ENCODE data around the gene DCDC2C. TPM values are rescaled to one million over a fixed set of nuclear protein-coding genes. Genes with fewer than 3 reads are reported as not detected.

Gene DCDC2C
- total RNA-seq, 1 donor from 2014 or later, result not detected

- DNase-seq (ENCODE audit: low spot score, unreplicated experiment), result no peak
- H3K9me3 Mint-ChIP-seq (ENCODE audit: low read depth), result no peaks in the 10 kb centered on the region
- peaks cover 7% of the 10 kb centered on the region for H3K4me1 Mint-ChIP-seq (ENCODE audit: low read depth)
- TF ChIP-seq CTCF (IDR thresholded peaks at IDR 0.05; ENCODE audit: unreplicated experiment), result peak; percentile 50
- H3K4me3 Mint-ChIP-seq (ENCODE audit: low read depth), result no peak overlapping the region
- H3K27ac Mint-ChIP-seq, result no peak overlapping the region
- peaks cover 20% of the 10 kb centered on the region for H3K27me3 Mint-ChIP-seq
- H3K36me3 Mint-ChIP-seq (ENCODE audit: insufficient read depth), result no peaks in the 10 kb centered on the region
These were observed 35.1 kb downstream of the DCDC2C start for GRCh38 chr2:3738454-3738853.

GRCh38 chr2:3739313-3739712, 35.9 kb downstream of the DCDC2C start:
- Mint-ChIP-seq H3K27ac (no peak overlapping the region), H3K4me1 (ENCODE audit: low read depth) (peaks cover 7% of the 10 kb centered on the region), H3K9me3 (ENCODE audit: low read depth) (no peaks in the 10 kb centered on the region), H3K27me3 (peaks cover 20% of the 10 kb centered on the region), H3K4me3 (ENCODE audit: low read depth) (no peak overlapping the region), H3K36me3 (ENCODE audit: insufficient read depth) (no peaks in the 10 kb centered on the region)
- no peak for TF ChIP-seq CTCF (IDR thresholded peaks at IDR 0.05; ENCODE audit: unreplicated experiment)
- no peak for DNase-seq (ENCODE audit: low spot score, unreplicated experiment)

- Mint-ChIP-seq H3K27me3 (peaks cover 12% of the 10 kb centered on the region), H3K27ac (no peak overlapping the region), H3K4me1 (ENCODE audit: low read depth) (peaks cover 7% of the 10 kb centered on the region), H3K4me3 (ENCODE audit: low read depth) (no peak overlapping the region), H3K36me3 (ENCODE audit: insufficient read depth) (no peaks in the 10 kb centered on the region), H3K9me3 (ENCODE audit: low read depth) (no peaks in the 10 kb centered on the region)
- TF ChIP-seq CTCF (IDR thresholded peaks at IDR 0.05; ENCODE audit: unreplicated experiment), result no peak
- DNase-seq (ENCODE audit: low spot score, unreplicated experiment), result no peak
These were observed 38.0 kb downstream of the DCDC2C start for GRCh38 chr2:3741396-3741795.

GRCh38 chr2:3741867-3742602, 38.7 kb downstream of the DCDC2C start:
- no peaks in the 10 kb centered on the region for H3K36me3 Mint-ChIP-seq (ENCODE audit: insufficient read depth)
- DNase-seq (ENCODE audit: low spot score, unreplicated experiment), result no peak
- H3K9me3 Mint-ChIP-seq (ENCODE audit: low read depth), result no peaks in the 10 kb centered on the region
- no peak overlapping the region for H3K4me3 Mint-ChIP-seq (ENCODE audit: low read depth)
- peaks cover 7% of the 10 kb centered on the region for H3K4me1 Mint-ChIP-seq (ENCODE audit: low read depth)
- no peak for TF ChIP-seq CTCF (IDR thresholded peaks at IDR 0.05; ENCODE audit: unreplicated experiment)
- H3K27ac Mint-ChIP-seq, result no peak overlapping the region
- peaks cover 15% of the 10 kb centered on the region for H3K27me3 Mint-ChIP-seq

- H3K9me3 Mint-ChIP-seq (ENCODE audit: low read depth), result no peaks in the 10 kb centered on the region
- no peak overlapping the region for H3K27ac Mint-ChIP-seq
- no peaks in the 10 kb centered on the region for H3K36me3 Mint-ChIP-seq (ENCODE audit: insufficient read depth)
- H3K4me1 Mint-ChIP-seq (ENCODE audit: low read depth), result peaks cover 7% of the 10 kb centered on the region
- no peak overlapping the region for H3K4me3 Mint-ChIP-seq (ENCODE audit: low read depth)
- TF ChIP-seq CTCF (IDR thresholded peaks at IDR 0.05; ENCODE audit: unreplicated experiment), result no peak
- DNase-seq (ENCODE audit: low spot score, unreplicated experiment), result no peak
- H3K27me3 Mint-ChIP-seq, result peaks cover 20% of the 10 kb centered on the region
These were observed 39.6 kb downstream of the DCDC2C start for GRCh38 chr2:3742743-3743508.
